HEK293 (cell line): ENCODE measurements around the gene MTA3.

Source experiments
- KLF9 ChIP-seq: fragments of 450-650 bp; formaldehyde crosslinking; IDR thresholded peaks from 2 replicates; pipeline ENCODE4 v1.5.1; 2016; ENCODE audit warnings: missing biosample characterization, missing genetic modification characterization, low read depth
- ZNF747 ChIP-seq: fragments of 450-650 bp; formaldehyde crosslinking; IDR thresholded peaks from 2 replicates; pipeline ENCODE4 v1.5.1; 2016; ENCODE audit warnings: missing biosample characterization, missing genetic modification characterization
- ZNF785 ChIP-seq: fragments of 450-650 bp; formaldehyde crosslinking; IDR thresholded peaks from 2 replicates; pipeline ENCODE4 v1.5.1; 2016; ENCODE audit warnings: missing biosample characterization, missing genetic modification characterization
- ZNF830 ChIP-seq: fragments of 450-650 bp; IDR thresholded peaks from 2 replicates; pipeline ENCODE4 v1.5.0; 2018; ENCODE audit warnings: missing biosample characterization, missing genetic modification characterization, low read depth, mild to moderate bottlenecking, moderate library complexity
- TF ChIP-seq, protein P1 (sequence below): fragments of 450-650 bp; formaldehyde crosslinking; IDR thresholded peaks from 2 replicates; pipeline ENCODE4 v1.5.1; 2016; ENCODE audit warnings: missing biosample characterization, missing genetic modification characterization
- TF ChIP-seq, protein P2 (sequence below): fragments of 450-650 bp; formaldehyde crosslinking; IDR thresholded peaks from 2 replicates; pipeline ENCODE4 v1.5.1; 2016; ENCODE audit warnings: missing biosample characterization, missing genetic modification characterization
- TF ChIP-seq, protein P3 (sequence below): fragments of 450-650 bp; formaldehyde crosslinking; IDR thresholded peaks from 2 replicates; pipeline ENCODE4 v1.5.1; 2016; ENCODE audit warnings: missing biosample characterization, missing genetic modification characterization
- TF ChIP-seq, protein P4 (sequence below): sonication (generic); formaldehyde crosslinking; IDR thresholded peaks from 2 replicates; pipeline ENCODE4 v1.8.1; 2022; ENCODE audit warnings: mild to moderate bottlenecking, moderate library complexity, missing genetic modification reagents

DNA sequence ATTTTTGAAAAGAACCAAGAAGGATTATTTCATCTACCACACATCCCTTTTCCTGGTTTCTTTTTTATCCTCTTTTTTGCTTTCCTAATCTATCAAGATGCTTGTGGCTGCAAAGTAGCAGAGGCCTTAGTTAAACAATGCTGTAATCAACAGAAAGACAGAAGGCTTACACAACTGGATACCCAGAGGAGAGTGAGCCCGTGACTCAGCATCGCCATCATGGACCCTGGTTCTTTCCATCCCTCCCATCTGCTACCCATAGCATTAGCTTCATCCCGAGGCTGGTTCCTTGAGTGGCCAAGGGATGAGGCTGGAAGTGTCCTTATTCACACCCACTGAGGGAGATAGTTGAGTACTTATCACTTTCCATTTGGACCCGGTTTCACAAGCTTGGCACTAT is 231.4 kb downstream of the MTA3 start:
- TF ChIP-seq, protein P1, sequence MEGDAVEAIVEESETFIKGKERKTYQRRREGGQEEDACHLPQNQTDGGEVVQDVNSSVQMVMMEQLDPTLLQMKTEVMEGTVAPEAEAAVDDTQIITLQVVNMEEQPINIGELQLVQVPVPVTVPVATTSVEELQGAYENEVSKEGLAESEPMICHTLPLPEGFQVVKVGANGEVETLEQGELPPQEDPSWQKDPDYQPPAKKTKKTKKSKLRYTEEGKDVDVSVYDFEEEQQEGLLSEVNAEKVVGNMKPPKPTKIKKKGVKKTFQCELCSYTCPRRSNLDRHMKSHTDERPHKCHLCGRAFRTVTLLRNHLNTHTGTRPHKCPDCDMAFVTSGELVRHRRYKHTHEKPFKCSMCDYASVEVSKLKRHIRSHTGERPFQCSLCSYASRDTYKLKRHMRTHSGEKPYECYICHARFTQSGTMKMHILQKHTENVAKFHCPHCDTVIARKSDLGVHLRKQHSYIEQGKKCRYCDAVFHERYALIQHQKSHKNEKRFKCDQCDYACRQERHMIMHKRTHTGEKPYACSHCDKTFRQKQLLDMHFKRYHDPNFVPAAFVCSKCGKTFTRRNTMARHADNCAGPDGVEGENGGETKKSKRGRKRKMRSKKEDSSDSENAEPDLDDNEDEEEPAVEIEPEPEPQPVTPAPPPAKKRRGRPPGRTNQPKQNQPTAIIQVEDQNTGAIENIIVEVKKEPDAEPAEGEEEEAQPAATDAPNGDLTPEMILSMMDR (tag by site-specific recombination): no peak
- TF ChIP-seq ZNF830 (no peak), ZNF747 (no peak), ZNF785 (no peak), KLF9 (tag by site-specific recombination) (no peak)
- TF ChIP-seq, protein P2, sequence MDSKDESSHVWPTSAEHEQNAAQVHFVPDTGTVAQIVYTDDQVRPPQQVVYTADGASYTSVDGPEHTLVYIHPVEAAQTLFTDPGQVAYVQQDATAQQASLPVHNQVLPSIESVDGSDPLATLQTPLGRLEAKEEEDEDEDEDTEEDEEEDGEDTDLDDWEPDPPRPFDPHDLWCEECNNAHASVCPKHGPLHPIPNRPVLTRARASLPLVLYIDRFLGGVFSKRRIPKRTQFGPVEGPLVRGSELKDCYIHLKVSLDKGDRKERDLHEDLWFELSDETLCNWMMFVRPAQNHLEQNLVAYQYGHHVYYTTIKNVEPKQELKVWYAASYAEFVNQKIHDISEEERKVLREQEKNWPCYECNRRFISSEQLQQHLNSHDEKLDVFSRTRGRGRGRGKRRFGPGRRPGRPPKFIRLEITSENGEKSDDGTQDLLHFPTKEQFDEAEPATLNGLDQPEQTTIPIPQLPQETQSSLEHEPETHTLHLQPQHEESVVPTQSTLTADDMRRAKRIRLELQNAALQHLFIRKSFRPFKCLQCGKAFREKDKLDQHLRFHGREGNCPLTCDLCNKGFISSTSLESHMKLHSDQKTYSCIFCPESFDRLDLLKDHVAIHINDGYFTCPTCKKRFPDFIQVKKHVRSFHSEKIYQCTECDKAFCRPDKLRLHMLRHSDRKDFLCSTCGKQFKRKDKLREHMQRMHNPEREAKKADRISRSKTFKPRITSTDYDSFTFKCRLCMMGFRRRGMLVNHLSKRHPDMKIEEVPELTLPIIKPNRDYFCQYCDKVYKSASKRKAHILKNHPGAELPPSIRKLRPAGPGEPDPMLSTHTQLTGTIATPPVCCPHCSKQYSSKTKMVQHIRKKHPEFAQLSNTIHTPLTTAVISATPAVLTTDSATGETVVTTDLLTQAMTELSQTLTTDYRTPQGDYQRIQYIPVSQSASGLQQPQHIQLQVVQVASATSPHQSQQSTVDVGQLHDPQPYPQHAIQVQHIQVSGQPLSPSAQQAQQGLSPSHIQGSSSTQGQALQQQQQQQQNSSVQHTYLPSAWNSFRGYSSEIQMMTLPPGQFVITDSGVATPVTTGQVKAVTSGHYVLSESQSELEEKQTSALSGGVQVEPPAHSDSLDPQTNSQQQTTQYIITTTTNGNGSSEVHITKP: no peak
- TF ChIP-seq, protein P3, sequence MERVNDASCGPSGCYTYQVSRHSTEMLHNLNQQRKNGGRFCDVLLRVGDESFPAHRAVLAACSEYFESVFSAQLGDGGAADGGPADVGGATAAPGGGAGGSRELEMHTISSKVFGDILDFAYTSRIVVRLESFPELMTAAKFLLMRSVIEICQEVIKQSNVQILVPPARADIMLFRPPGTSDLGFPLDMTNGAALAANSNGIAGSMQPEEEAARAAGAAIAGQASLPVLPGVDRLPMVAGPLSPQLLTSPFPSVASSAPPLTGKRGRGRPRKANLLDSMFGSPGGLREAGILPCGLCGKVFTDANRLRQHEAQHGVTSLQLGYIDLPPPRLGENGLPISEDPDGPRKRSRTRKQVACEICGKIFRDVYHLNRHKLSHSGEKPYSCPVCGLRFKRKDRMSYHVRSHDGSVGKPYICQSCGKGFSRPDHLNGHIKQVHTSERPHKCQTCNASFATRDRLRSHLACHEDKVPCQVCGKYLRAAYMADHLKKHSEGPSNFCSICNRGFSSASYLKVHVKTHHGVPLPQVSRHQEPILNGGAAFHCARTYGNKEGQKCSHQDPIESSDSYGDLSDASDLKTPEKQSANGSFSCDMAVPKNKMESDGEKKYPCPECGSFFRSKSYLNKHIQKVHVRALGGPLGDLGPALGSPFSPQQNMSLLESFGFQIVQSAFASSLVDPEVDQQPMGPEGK (tag by site-specific recombination): no peak
- TF ChIP-seq, protein P4, sequence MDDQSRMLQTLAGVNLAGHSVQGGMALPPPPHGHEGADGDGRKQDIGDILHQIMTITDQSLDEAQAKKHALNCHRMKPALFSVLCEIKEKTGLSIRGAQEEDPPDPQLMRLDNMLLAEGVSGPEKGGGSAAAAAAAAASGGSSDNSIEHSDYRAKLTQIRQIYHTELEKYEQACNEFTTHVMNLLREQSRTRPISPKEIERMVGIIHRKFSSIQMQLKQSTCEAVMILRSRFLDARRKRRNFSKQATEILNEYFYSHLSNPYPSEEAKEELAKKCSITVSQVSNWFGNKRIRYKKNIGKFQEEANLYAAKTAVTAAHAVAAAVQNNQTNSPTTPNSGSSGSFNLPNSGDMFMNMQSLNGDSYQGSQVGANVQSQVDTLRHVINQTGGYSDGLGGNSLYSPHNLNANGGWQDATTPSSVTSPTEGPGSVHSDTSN (CRISPR knock-in tag): no peak
